ENCODE results near the gene SH3PXD2A.

Gene SH3PXD2A

GRCh38 chr10:103683851-103684250, 171.5 kb downstream of the SH3PXD2A start:
- no peak for DNase-seq (ENCODE audit: low spot score)

GRCh38 chr10:103682631-103683030, 172.7 kb downstream of the SH3PXD2A start:
- DNase-seq (ENCODE audit: low spot score) = no peak

- no peak for DNase-seq (ENCODE audit: low spot score)
These were observed 173.6 kb downstream of the SH3PXD2A start for GRCh38 chr10:103681617-103682399.

- DNase-seq (ENCODE audit: low spot score) = no peak
These were observed 174.5 kb downstream of the SH3PXD2A start for GRCh38 chr10:103680869-103681236.

- DNase-seq (ENCODE audit: low spot score) = no peak
These were observed 176.1 kb downstream of the SH3PXD2A start for GRCh38 chr10:103679096-103679790.

GRCh38 chr10:103678178-103678526, 177.2 kb downstream of the SH3PXD2A start:
- peak; percentile 96 for DNase-seq (ENCODE audit: low spot score)

GRCh38 chr10:103677486-103678177, 177.7 kb downstream of the SH3PXD2A start:
- DNase-seq (ENCODE audit: low spot score) = no peak

- peak; percentile 85 for DNase-seq (ENCODE audit: low spot score)
These were observed 178.4 kb downstream of the SH3PXD2A start for GRCh38 chr10:103676851-103677417.

- DNase-seq (ENCODE audit: low spot score) = no peak
These were observed 179.2 kb downstream of the SH3PXD2A start for GRCh38 chr10:103676058-103676785.

GRCh38 chr10:103673606-103674005, 181.8 kb downstream of the SH3PXD2A start:
- DNase-seq (ENCODE audit: low spot score) = no peak

- DNase-seq (ENCODE audit: low spot score) = no peak
These were observed 183.0 kb downstream of the SH3PXD2A start for GRCh38 chr10:103672345-103672744.

- DNase-seq (ENCODE audit: low spot score) = no peak
These were observed 184.1 kb downstream of the SH3PXD2A start for GRCh38 chr10:103671126-103671895.

GRCh38 chr10:103669944-103670343, 185.4 kb downstream of the SH3PXD2A start:
- no peak for DNase-seq (ENCODE audit: low spot score)

- DNase-seq (ENCODE audit: low spot score) = no peak
These were observed 186.0 kb downstream of the SH3PXD2A start for GRCh38 chr10:103669243-103669929.

- peak; percentile 75 for DNase-seq (ENCODE audit: low spot score)
These were observed 186.8 kb downstream of the SH3PXD2A start for GRCh38 chr10:103668351-103669242.

GRCh38 chr10:103667356-103667755, 188.0 kb downstream of the SH3PXD2A start:
- no peak for DNase-seq (ENCODE audit: low spot score)

GRCh38 chr10:103666762-103667150, 188.6 kb downstream of the SH3PXD2A start:
- DNase-seq (ENCODE audit: low spot score) = no peak

GRCh38 chr10:103666087-103666761, 189.2 kb downstream of the SH3PXD2A start:
- peak; percentile 66 for DNase-seq (ENCODE audit: low spot score)

Data from AG08396 (cell line).